Neutrophil (primary cell): ENCODE measurements around the gene RPTOR.
"Not testable (repeated sequence)": the region's sequence is repeated elsewhere in the genome, so short reads cannot be mapped to it uniquely, and the experiment has no call there.

ENCODE experiments used
- H3K27ac ChIP-seq: fragments of 200-600 bp; sonication (generic); 2 replicates; pipeline ENCODE4 v1.5.1; 2016; ENCODE audit warnings: mild to moderate bottlenecking, moderate library complexity
- H3K27me3 ChIP-seq: fragments of 200-600 bp; sonication (generic); 2 replicates; pipeline ENCODE4 v1.6.0; 2016; ENCODE audit warnings: mild to moderate bottlenecking
- H3K36me3 ChIP-seq: fragments of 200-600 bp; sonication (generic); 2 replicates; pipeline ENCODE4 v1.5.1; 2017
- H3K4me1 ChIP-seq, 2 experiments: fragments of 200-600 bp in 1 of 2; sonication (generic) in 1 of 2; 1 replicate in 1 of 2; 2 replicates in 1 of 2; pipeline versions ENCODE4 v1.5.1 to v1.6.1; 2013 to 2016; ENCODE audit warnings: low read depth in 1 of 2, low read length in 1 of 2, mild to moderate bottlenecking in 1 of 2, moderate library complexity in 1 of 2; ENCODE audit not compliant: control insufficient read depth in 1 of 2, insufficient read depth in 1 of 2
- H3K4me3 ChIP-seq, 2 experiments: fragments of 200-600 bp in 1 of 2; sonication (generic) in 1 of 2; 1 replicate in 1 of 2; 2 replicates in 1 of 2; pipeline ENCODE4 v1.5.1; 2013 to 2016; ENCODE audit warnings: low read depth in 1 of 2, low read length in 1 of 2, mild to moderate bottlenecking in 1 of 2, moderate library complexity in 1 of 2
- H3K9me3 ChIP-seq: fragments of 200-600 bp; sonication (generic); 2 replicates; pipeline ENCODE4 v1.5.1; 2016
- CTCF ChIP-seq: fragments of 200-600 bp; sonication (generic); IDR thresholded peaks from 2 replicates; pipeline ENCODE4 v1.5.1; 2016; ENCODE audit warnings: antibody characterized with exemption

RPTOR gene

GRCh38 chr17:80743181-80743771 is 198.6 kb downstream of the RPTOR start:
- Histone ChIP-seq H3K27me3 (no peaks in the 10 kb centered on the region), H3K27ac (no peak overlapping the region), H3K4me1 (peaks cover 8 to 11% of the 10 kb centered on the region in 2 experiments), H3K4me3 (no peak overlapping the region), H3K36me3 (no peaks in the 10 kb centered on the region), H3K9me3 (no peaks in the 10 kb centered on the region)
- no peak for TF ChIP-seq CTCF

- not testable (repeated sequence) for H3K27me3 ChIP-seq, H3K9me3 ChIP-seq, H3K36me3 ChIP-seq, H3K4me1 ChIP-seq, H3K4me3 ChIP-seq, H3K27ac ChIP-seq
Observed at GRCh38 chr17:80743973-80744372, 199.3 kb downstream of the RPTOR start.

GRCh38 chr17:80744725-80745124 is 200.1 kb downstream of the RPTOR start:
- H3K27me3 ChIP-seq, H3K4me3 ChIP-seq, H3K36me3 ChIP-seq, H3K4me1 ChIP-seq, H3K27ac ChIP-seq, H3K9me3 ChIP-seq: not testable (repeated sequence)

GRCh38 chr17:80745183-80745582 is 200.5 kb downstream of the RPTOR start:
- peaks cover 6 to 7% of the 10 kb centered on the region in 2 experiments for H3K4me1 ChIP-seq
- TF ChIP-seq CTCF, result no peak
- H3K4me3 ChIP-seq, result no peak overlapping the region
- H3K27ac ChIP-seq, result no peak overlapping the region
- no peaks in the 10 kb centered on the region for H3K9me3 ChIP-seq
- no peaks in the 10 kb centered on the region for H3K36me3 ChIP-seq
- H3K27me3 ChIP-seq, result no peaks in the 10 kb centered on the region

- H3K36me3 ChIP-seq, result no peaks in the 10 kb centered on the region
- no peak overlapping the region for H3K27ac ChIP-seq
- H3K4me3 ChIP-seq, result no peak overlapping the region
- H3K9me3 ChIP-seq, result no peaks in the 10 kb centered on the region
- no peak for TF ChIP-seq CTCF
- H3K27me3 ChIP-seq, result no peaks in the 10 kb centered on the region
- H3K4me1 ChIP-seq, result peaks cover 9 to 10% of the 10 kb centered on the region in 2 experiments
Observed at GRCh38 chr17:80746262-80746935, 201.8 kb downstream of the RPTOR start.

GRCh38 chr17:80747469-80747868 is 202.8 kb downstream of the RPTOR start:
- no peaks in the 10 kb centered on the region for H3K36me3 ChIP-seq
- no peaks in the 10 kb centered on the region for H3K27me3 ChIP-seq
- TF ChIP-seq CTCF, result no peak
- H3K4me3 ChIP-seq, result no peak overlapping the region
- no peak overlapping the region for H3K27ac ChIP-seq
- peaks cover 9 to 10% of the 10 kb centered on the region in 2 experiments for H3K4me1 ChIP-seq
- H3K9me3 ChIP-seq, result no peaks in the 10 kb centered on the region
